Liver (tissue), 9 donors: ENCODE data around the gene MACROH2A1. TPM values are rescaled to one million over a fixed set of nuclear protein-coding genes. Genes with fewer than 3 reads are reported as not detected.

ENCODE experiments used
- DNase-seq: peaks from one replicate; pipeline ENCODE4 v3.0.0-alpha.2; 2017; ENCODE audit warnings: low spot score
- H3K27ac ChIP-seq, 2 donors: one replicate each; pipeline ENCODE4 v1.7.0; 2013; ENCODE audit warnings: inconsistent platforms in 2 of 2, low read length in 2 of 2, control low read depth in 1 of 2, low read depth in 1 of 2, mild to moderate bottlenecking in 1 of 2
- H3K27me3 ChIP-seq, 4 donors: one replicate each; pipeline versions ENCODE4 v1.6.1 to v1.7.0; 2013; ENCODE audit warnings: low read length in 3 of 4, inconsistent platforms in 1 of 4, mild to moderate bottlenecking in 1 of 4, moderate library complexity in 1 of 4; ENCODE audit not compliant: control insufficient read depth in 4 of 4, insufficient read depth in 4 of 4
- H3K36me3 ChIP-seq, 4 donors: one replicate each; pipeline versions ENCODE4 v1.6.1 to v1.7.0; 2013; ENCODE audit warnings: low read length in 3 of 4, mild to moderate bottlenecking in 3 of 4, low read depth in 1 of 4, moderate library complexity in 1 of 4; ENCODE audit not compliant: control insufficient read depth in 4 of 4, insufficient read depth in 3 of 4
- H3K4me1 ChIP-seq, 4 donors: one replicate each; pipeline versions ENCODE4 v1.6.1 to v1.7.0; 2013; ENCODE audit warnings: low read length in 3 of 4, mild to moderate bottlenecking in 3 of 4, moderate library complexity in 1 of 4; ENCODE audit not compliant: control insufficient read depth in 4 of 4, insufficient read depth in 4 of 4
- H3K4me3 ChIP-seq, 3 donors: one replicate each; pipeline versions ENCODE4 v1.6.1 to v1.7.0; 2013; ENCODE audit warnings: low read length in 3 of 3, control low read depth in 1 of 3, low read depth in 1 of 3, mild to moderate bottlenecking in 1 of 3
- H3K9ac ChIP-seq, 2 donors: one replicate each; pipeline ENCODE4 v1.7.0; 2013; ENCODE audit warnings: low read length in 2 of 2, mild to moderate bottlenecking in 2 of 2, moderate library complexity in 2 of 2, control low read depth in 1 of 2, low read depth in 1 of 2
- H3K9me3 ChIP-seq, 4 donors: one replicate each; pipeline versions ENCODE4 v1.6.1 to v1.7.0; 2013; ENCODE audit warnings: low read length in 3 of 4; ENCODE audit not compliant: control insufficient read depth in 4 of 4
- EGR1 ChIP-seq, 2 donors: IDR thresholded peaks; 2 replicates each; pipeline ENCODE4 v1.6.1; 2016 to 2018; ENCODE audit warnings: antibody characterized with exemption in 2 of 2, low read depth in 2 of 2
- FOXA1 ChIP-seq: IDR thresholded peaks from 2 replicates; pipeline ENCODE4 v1.6.1; 2016; ENCODE audit warnings: antibody characterized with exemption
- FOXA2 ChIP-seq: IDR thresholded peaks from 2 replicates; pipeline ENCODE4 v1.6.1; 2016; ENCODE audit warnings: antibody characterized with exemption
- GABPA ChIP-seq, 2 donors: IDR thresholded peaks in 1 of 2; conservative IDR thresholded peaks in 1 of 2; 2 replicates each; pipeline ENCODE4 v1.6.1; 2016; ENCODE audit warnings: antibody characterized with exemption in 2 of 2, mild to moderate bottlenecking in 1 of 2, moderate library complexity in 1 of 2
- HNF4A ChIP-seq, 2 donors: conservative IDR thresholded peaks; 2 replicates each; pipeline ENCODE4 v1.6.1; 2016; ENCODE audit warnings: antibody characterized with exemption in 2 of 2, mild to moderate bottlenecking in 2 of 2
- HNF4G ChIP-seq: IDR thresholded peaks from 2 replicates; pipeline ENCODE4 v1.6.1; 2016; ENCODE audit warnings: antibody characterized with exemption
- JUND ChIP-seq, 2 donors: IDR thresholded peaks; 2 replicates each; pipeline ENCODE4 v1.6.1; 2016; ENCODE audit warnings: antibody characterized with exemption in 2 of 2
- NR2F2 ChIP-seq: IDR thresholded peaks from 2 replicates; pipeline ENCODE4 v1.6.1; 2016; ENCODE audit warnings: antibody characterized with exemption
- RAD21 ChIP-seq, 2 donors: IDR thresholded peaks; 2 replicates each; pipeline ENCODE4 v1.6.1; 2016; ENCODE audit warnings: antibody characterized with exemption in 2 of 2, mild to moderate bottlenecking in 2 of 2
- RXRA ChIP-seq, 2 donors: IDR thresholded peaks; 2 replicates each; pipeline ENCODE4 v1.6.1; 2017 to 2018; ENCODE audit warnings: antibody characterized with exemption in 2 of 2, mild to moderate bottlenecking in 1 of 2
- SP1 ChIP-seq: IDR thresholded peaks from 2 replicates; pipeline ENCODE4 v1.6.1; 2018; ENCODE audit warnings: antibody characterized with exemption, mild to moderate bottlenecking
- TAF1 ChIP-seq: conservative IDR thresholded peaks from 2 replicates; pipeline ENCODE4 v1.6.1; 2016; ENCODE audit warnings: antibody characterized with exemption, mild to moderate bottlenecking
- YY1 ChIP-seq: IDR thresholded peaks from 2 replicates; pipeline ENCODE4 v1.6.1; 2016; ENCODE audit warnings: antibody characterized with exemption, mild to moderate bottlenecking
- WGBS: extraction: QIAGEN DNeasy Blood & Tissue Kit; methylation state at CpG from one replicate; pipeline ENCODE4 v1.1.7; 2013; 5-methylcytosine and 5-hydroxymethylcytosine counted together
- polyA plus RNA-seq, 2 donors: library from polyadenylated mRNA; stranded (reverse) in 1 of 2; unstranded in 1 of 2; fragments of 200-250 nt in 1 of 2; fragments of >200 nt in 1 of 2; fragmentation: Nextera tagmentation in 1 of 2; extraction: Ambion mirVana in 1 of 2; gene quantifications; one replicate each; pipeline versions ENCODE4 v1.2.1 to v1.2.3, GENCODE V29; 2013 to 2015
- total RNA-seq, 2 donors: library from RNA; depleted of rRNA; stranded (reverse); fragments of >200 nt; gene quantifications; one replicate each; pipeline ENCODE4 v1.2.3, GENCODE V29; 2014
- TF ChIP-seq, protein P1 (sequence below): IDR thresholded peaks from 2 replicates; pipeline ENCODE4 v1.6.1; 2016; ENCODE audit warnings: antibody characterized with exemption
- TF ChIP-seq, protein P2 (sequence below): IDR thresholded peaks from 2 replicates; pipeline ENCODE4 v1.6.1; 2016; ENCODE audit warnings: antibody characterized with exemption
- TF ChIP-seq, protein P3 (sequence below): IDR thresholded peaks from 2 replicates; pipeline ENCODE4 v1.6.1; 2016; ENCODE audit warnings: antibody characterized with exemption, mild to moderate bottlenecking
- TF ChIP-seq, protein P4 (sequence below): fragments of 150-350 bp; IDR thresholded peaks from 2 replicates; pipeline ENCODE4 v1.5.1; 2017; ENCODE audit warnings: improper control_type of control experiment, low read depth, low read length; ENCODE audit not compliant: missing input control
- TF ChIP-seq, protein P5 (sequence below): IDR thresholded peaks from 2 replicates; pipeline ENCODE4 v1.6.1; 2016; ENCODE audit warnings: antibody characterized with exemption
- donor health status: healthy.
- donor health status: healthy.
- donor health status: healthy.
- donor health status: healthy.
- donor health status: healthy.

The MACROH2A1 gene
- total and polyA plus RNA-seq, 4 donors = 33.7 to 113 (median 62.7) TPM

DNA sequence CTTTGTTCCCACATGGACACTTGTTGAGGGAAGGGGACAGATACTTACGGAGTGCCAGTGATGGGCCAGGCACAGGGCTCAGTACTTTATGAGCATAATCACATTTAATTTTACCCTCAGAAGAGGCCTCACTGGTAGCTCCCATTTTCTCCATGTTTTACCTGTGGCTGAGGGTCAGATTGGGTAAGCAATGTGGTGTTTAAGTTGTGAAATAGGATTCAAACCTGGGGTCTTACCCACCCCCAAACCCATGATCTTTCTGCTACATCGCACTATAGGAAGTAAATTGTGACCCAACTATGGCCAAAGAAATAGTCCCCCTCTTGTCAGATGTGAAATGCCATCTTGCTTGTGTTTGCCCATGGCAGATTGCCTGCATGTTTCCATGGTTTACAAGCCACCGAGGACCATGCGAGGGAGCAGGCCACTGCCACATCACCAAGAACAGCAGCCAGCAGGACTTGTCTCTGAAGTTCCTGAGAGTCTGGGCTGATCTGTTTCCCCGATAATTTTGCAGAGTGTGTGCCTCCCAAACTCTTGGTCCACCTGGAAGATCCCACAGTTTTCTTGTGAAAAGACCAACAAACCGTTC lies 95.4 kb downstream of the MACROH2A1 start (continued):
- TF ChIP-seq, protein P1, sequence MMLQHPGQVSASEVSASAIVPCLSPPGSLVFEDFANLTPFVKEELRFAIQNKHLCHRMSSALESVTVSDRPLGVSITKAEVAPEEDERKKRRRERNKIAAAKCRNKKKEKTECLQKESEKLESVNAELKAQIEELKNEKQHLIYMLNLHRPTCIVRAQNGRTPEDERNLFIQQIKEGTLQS = no peak

DNA sequence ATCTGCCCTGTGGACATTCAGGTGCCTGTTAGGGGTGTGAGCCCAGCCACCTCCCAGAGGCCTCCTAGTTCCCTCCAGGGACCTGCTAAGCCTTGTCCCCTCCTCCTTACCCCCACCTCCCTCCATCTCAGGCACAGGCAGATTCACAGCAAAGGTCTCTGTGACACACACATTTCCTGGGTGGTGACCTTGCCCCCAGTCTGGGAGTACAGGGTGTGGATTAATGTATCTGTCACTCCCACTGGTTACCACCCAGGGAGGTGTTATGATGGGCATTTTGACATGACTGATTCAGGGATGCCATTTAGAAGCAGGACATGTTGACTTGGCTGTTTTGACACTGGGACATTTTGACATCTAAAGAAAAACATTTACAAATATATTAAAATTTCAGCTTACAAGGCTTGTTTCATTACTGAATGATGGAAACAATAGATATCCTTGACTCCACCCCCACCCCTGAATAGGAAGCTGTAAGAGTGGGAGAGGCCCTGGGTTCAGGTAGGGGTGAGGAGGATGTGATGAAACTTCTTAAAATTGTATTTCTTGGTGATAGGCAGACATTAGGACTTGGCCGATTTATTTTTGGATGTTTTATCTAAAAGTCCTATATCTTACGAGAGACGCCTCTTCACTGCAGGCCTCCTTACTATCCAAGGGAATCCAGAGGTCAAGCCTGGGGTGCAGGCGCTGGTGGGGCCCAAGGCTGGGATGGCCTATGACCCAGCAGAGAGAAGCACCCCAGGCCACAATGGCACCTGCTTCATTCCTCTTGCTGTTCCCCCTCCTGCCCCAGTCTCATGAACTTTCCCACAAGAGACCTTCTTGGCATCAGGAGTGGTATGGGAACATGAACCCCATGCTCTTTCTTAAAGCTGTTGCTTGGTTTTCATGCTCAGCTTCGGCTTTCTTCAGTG lies 101.9 kb downstream of the MACROH2A1 start:
- 95% methylated on average over 5 of the region's 5 CpGs for WGBS
- H3K9ac ChIP-seq = no peak overlapping the region
- no peaks in the 10 kb centered on the region for H3K27me3 ChIP-seq
- no peak overlapping the region for H3K27ac ChIP-seq
- H3K4me1 ChIP-seq = no peaks in the 10 kb centered on the region
- H3K9me3 ChIP-seq = no peaks in the 10 kb centered on the region
- H3K4me3 ChIP-seq = no peak overlapping the region
- TF ChIP-seq FOXA2 = no peak
- no peak for TF ChIP-seq NR2F2
- TF ChIP-seq HNF4A (conservative IDR thresholded peaks at IDR 0.05) = no peak
- no peak for TF ChIP-seq EGR1 (IDR thresholded peaks at IDR 0.05; ENCODE audit: low read depth in 2 of 2)
- no peak for TF ChIP-seq RAD21 (IDR thresholded peaks at IDR 0.05)
- TF ChIP-seq, protein P2, sequence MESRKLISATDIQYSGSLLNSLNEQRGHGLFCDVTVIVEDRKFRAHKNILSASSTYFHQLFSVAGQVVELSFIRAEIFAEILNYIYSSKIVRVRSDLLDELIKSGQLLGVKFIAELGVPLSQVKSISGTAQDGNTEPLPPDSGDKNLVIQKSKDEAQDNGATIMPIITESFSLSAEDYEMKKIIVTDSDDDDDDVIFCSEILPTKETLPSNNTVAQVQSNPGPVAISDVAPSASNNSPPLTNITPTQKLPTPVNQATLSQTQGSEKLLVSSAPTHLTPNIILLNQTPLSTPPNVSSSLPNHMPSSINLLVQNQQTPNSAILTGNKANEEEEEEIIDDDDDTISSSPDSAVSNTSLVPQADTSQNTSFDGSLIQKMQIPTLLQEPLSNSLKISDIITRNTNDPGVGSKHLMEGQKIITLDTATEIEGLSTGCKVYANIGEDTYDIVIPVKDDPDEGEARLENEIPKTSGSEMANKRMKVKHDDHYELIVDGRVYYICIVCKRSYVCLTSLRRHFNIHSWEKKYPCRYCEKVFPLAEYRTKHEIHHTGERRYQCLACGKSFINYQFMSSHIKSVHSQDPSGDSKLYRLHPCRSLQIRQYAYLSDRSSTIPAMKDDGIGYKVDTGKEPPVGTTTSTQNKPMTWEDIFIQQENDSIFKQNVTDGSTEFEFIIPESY = no peak
- TF ChIP-seq SP1 = no peak
- no peak for TF ChIP-seq JUND (IDR thresholded peaks at IDR 0.05)
- no peak for DNase-seq
- H3K36me3 ChIP-seq = no peaks in the 10 kb centered on the region

DNA sequence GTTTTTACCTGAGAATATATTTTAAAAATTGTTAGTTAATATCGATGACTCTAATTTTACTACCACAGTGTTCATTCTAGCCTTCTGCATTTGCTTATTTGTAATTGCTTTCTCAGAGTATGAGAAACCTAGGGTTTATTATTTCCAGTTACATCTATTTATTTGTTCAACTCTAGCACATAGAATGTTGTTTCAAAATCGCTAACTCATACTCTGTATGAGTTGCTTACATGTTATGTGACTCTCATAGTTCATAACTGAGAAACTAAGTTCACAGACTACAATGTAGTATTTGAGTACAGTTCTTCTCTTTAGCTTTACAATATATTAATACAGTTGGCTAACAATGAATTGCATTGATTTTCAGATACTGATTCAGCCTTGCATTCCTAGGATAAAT lies 103.2 kb downstream of the MACROH2A1 start:
- WGBS = 94% methylated on average over 2 of the region's 2 CpGs
- no peaks in the 10 kb centered on the region for H3K9me3 ChIP-seq
- no peak for TF ChIP-seq HNF4G
- TF ChIP-seq, protein P3, sequence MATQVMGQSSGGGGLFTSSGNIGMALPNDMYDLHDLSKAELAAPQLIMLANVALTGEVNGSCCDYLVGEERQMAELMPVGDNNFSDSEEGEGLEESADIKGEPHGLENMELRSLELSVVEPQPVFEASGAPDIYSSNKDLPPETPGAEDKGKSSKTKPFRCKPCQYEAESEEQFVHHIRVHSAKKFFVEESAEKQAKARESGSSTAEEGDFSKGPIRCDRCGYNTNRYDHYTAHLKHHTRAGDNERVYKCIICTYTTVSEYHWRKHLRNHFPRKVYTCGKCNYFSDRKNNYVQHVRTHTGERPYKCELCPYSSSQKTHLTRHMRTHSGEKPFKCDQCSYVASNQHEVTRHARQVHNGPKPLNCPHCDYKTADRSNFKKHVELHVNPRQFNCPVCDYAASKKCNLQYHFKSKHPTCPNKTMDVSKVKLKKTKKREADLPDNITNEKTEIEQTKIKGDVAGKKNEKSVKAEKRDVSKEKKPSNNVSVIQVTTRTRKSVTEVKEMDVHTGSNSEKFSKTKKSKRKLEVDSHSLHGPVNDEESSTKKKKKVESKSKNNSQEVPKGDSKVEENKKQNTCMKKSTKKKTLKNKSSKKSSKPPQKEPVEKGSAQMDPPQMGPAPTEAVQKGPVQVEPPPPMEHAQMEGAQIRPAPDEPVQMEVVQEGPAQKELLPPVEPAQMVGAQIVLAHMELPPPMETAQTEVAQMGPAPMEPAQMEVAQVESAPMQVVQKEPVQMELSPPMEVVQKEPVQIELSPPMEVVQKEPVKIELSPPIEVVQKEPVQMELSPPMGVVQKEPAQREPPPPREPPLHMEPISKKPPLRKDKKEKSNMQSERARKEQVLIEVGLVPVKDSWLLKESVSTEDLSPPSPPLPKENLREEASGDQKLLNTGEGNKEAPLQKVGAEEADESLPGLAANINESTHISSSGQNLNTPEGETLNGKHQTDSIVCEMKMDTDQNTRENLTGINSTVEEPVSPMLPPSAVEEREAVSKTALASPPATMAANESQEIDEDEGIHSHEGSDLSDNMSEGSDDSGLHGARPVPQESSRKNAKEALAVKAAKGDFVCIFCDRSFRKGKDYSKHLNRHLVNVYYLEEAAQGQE = no peak
- TF ChIP-seq FOXA2 = no peak
- no peak for TF ChIP-seq SP1
- TF ChIP-seq, protein P4, sequence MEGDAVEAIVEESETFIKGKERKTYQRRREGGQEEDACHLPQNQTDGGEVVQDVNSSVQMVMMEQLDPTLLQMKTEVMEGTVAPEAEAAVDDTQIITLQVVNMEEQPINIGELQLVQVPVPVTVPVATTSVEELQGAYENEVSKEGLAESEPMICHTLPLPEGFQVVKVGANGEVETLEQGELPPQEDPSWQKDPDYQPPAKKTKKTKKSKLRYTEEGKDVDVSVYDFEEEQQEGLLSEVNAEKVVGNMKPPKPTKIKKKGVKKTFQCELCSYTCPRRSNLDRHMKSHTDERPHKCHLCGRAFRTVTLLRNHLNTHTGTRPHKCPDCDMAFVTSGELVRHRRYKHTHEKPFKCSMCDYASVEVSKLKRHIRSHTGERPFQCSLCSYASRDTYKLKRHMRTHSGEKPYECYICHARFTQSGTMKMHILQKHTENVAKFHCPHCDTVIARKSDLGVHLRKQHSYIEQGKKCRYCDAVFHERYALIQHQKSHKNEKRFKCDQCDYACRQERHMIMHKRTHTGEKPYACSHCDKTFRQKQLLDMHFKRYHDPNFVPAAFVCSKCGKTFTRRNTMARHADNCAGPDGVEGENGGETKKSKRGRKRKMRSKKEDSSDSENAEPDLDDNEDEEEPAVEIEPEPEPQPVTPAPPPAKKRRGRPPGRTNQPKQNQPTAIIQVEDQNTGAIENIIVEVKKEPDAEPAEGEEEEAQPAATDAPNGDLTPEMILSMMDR = no peak
- no peak for TF ChIP-seq TAF1
- TF ChIP-seq FOXA1 = no peak
- TF ChIP-seq, protein P5, sequence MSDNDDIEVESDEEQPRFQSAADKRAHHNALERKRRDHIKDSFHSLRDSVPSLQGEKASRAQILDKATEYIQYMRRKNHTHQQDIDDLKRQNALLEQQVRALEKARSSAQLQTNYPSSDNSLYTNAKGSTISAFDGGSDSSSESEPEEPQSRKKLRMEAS = no peak
- no peak for TF ChIP-seq NR2F2
- no peak for TF ChIP-seq EGR1 (IDR thresholded peaks at IDR 0.05; ENCODE audit: low read depth in 2 of 2)
- TF ChIP-seq RAD21 (IDR thresholded peaks at IDR 0.05) = no peak
- no peak for TF ChIP-seq RXRA (IDR thresholded peaks at IDR 0.05)
- no peak for TF ChIP-seq GABPA (IDR thresholded peaks at IDR 0.05 in 1 of 2, conservative IDR thresholded peaks at IDR 0.05 in 1 of 2)
- TF ChIP-seq HNF4A (conservative IDR thresholded peaks at IDR 0.05) = no peak
- no peak for TF ChIP-seq JUND (IDR thresholded peaks at IDR 0.05)
- TF ChIP-seq, protein P1 = no peak
- TF ChIP-seq, protein P2 = no peak
- TF ChIP-seq YY1 = no peak
- no peaks in the 10 kb centered on the region for H3K27me3 ChIP-seq
- H3K27ac ChIP-seq = no peak overlapping the region
- no peak overlapping the region for H3K9ac ChIP-seq
- no peaks in the 10 kb centered on the region for H3K36me3 ChIP-seq
- H3K4me3 ChIP-seq = no peak overlapping the region
- DNase-seq = no peak
- H3K4me1 ChIP-seq = no peaks in the 10 kb centered on the region
